GM19238 (cell line): Measurements from ENCODE around the gene METTL17.
"Not testable (repeated sequence)": the region's sequence is repeated elsewhere in the genome, so short reads cannot be mapped to it uniquely, and the experiment has no call there.

Source experiments
- DNase-seq: peaks from one replicate; pipeline ENCODE4 v3.0.0; 2011; ENCODE audit warnings: low spot score; ENCODE audit not compliant: insufficient read length

Gene METTL17, protein sequence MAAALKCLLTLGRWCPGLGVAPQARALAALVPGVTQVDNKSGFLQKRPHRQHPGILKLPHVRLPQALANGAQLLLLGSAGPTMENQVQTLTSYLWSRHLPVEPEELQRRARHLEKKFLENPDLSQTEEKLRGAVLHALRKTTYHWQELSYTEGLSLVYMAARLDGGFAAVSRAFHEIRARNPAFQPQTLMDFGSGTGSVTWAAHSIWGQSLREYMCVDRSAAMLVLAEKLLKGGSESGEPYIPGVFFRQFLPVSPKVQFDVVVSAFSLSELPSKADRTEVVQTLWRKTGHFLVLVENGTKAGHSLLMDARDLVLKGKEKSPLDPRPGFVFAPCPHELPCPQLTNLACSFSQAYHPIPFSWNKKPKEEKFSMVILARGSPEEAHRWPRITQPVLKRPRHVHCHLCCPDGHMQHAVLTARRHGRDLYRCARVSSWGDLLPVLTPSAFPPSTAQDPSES

DNA sequence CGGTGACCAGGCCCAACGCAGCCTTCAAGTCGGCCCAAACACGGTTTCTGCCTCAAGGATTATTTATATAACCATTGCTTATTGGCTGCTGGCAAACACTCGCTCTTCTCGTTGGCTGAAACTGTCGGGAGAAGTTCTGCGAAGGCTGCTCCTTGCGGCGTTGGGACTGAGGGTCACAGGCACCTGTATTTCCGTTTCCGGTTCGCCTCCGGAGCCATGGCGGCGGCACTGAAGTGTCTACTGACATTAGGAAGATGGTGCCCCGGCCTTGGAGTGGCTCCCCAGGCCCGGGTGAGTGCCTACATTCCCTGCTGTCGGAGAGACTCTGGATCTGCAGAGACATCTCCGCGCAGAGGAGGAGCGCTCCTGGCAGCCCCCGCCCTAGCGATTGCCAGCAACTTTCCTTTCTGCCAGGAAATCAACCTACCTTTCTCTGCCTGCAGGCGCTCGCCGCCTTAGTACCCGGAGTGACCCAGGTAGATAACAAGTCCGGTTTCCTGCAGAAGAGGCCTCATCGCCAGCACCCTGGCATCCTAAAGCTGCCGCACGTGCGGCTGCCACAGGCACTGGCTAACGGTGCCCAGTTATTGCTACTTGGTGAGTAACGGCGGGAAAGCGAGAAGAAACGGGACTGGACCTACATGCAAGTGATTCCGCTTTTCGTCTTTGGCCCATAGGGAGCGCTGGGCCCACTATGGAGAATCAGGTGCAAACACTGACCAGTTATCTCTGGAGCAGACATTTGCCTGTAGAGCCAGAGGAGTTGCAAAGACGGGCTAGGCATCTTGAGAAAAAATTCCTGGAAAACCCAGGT, at the start of gene METTL17:
METTL17 (plus strand) TSS at position 194 of the 814 bp plus-strand sequence; CDS start at position 217, 23 bp downstream.
- peak; percentile 85 for DNase-seq

- DNase-seq: not testable (repeated sequence)
These were observed 44.6 kb upstream of the METTL17 start for GRCh38 chr14:20945146-20945545.

DNA sequence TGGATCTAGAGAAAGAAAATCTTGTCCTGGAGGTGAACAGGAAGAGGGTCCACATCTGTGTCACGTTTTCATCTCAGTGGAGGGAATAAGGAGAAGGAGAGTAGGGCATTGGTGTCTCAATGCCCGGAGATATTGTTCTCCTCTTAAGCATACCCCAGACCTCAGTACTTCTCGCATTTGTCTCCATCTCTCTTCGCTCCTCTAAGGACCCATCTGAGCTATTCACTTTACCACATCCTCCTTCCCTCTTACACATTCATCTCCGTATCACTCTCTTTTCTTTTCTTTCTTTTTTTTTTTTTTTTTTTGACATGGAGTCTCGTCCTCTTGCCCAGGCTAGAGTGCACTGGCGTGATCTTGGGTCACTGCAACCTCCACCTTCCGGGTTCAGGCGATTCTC, 43.1 kb upstream of the METTL17 start:
- DNase-seq: not testable (repeated sequence)

GRCh38 chr14:20954736-20955537, 34.8 kb upstream of the METTL17 start, which contains the start of gene RNASE2:
RNASE2 (plus strand) TSS chr14:20955487; CDS start chr14:20955772, 285 bp downstream.
- DNase-seq: not testable (repeated sequence)

DNA sequence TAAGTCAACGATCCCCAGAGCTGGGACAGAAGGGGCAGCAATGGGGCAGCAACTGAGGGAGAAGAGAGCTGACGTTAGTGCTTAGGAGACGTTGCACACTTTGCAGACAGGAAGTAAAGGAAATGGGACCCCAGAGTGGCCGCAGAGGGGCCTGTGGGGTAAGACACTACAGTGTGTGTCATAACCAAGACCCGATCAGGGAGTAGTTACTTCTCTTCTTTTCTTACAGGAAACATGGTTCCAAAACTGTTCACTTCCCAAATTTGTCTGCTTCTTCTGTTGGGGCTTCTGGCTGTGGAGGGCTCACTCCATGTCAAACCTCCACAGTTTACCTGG, 34.3 kb upstream of the METTL17 start:
- not testable (repeated sequence) for DNase-seq

DNA sequence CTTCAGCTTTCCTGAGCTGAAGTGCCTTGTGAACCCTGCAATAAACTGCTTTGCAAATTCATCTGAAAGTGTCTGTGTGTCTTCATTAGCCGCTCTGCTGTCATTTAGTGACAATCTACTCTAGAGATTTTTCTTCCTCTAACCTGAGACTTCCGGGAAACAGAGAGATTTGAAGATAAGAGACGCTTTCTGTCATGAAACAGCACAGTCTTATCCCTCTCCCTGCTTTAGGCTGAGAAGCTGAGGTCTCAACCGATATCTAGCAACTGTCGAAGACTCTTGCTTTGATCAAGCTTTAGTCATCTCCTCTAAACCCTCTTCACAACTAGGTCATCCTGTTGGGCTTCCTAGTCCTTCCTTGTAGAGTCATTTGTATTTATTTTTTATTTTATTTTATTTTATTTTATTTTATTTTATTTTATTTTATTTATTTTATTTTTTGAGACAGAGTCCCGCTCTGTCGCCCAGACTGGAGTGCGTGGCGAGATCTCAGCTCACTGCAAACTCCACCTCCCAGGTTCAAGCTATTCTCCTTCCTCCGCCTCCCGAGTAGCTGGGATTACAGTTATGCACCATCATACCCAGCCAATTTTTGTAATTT, 33.3 kb upstream of the METTL17 start:
- no peak for DNase-seq

GRCh38 chr14:20958946-20959345, 30.8 kb upstream of the METTL17 start:
- not testable (repeated sequence) for DNase-seq

DNA sequence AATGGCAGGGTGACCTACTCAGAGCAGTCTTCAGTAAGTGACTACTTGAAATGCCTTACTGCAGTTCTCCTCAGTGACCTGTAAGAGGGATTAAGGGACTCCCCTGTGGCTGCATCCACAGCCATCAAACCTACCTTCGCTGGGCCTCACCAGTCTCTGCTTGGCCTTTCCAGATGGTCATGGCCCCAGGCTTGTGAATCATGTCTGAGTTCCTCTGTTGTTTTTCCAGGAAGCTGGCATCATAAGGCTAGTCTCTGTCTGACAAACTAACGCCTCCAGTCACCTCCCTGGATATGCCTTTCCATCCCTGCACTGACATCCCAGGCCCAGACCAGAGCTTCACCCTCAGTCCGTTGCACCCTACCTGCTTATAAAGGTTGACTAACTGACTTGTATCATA, 20.4 kb upstream of the METTL17 start:
- DNase-seq: no peak

DNA sequence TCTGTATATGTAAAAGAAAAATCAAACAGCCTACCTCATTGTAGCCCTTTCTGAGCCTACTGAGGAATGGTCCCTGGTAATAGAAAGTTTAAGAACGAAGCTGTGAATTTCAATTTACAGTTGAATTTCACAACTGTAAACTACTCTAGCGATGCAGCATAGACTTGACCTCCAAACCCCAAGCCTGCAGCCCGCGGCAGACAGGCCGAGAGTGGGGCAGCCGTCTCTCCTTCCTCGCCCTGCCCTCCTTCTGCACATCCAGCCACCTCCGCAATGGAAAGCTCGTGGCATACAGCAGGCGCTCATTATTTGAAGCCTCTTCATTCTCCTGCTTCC, 19.2 kb upstream of the METTL17 start:
- DNase-seq: no peak

GRCh38 chr14:20970983-20971704, 18.6 kb upstream of the METTL17 start:
- peak; percentile 77 for DNase-seq

DNA sequence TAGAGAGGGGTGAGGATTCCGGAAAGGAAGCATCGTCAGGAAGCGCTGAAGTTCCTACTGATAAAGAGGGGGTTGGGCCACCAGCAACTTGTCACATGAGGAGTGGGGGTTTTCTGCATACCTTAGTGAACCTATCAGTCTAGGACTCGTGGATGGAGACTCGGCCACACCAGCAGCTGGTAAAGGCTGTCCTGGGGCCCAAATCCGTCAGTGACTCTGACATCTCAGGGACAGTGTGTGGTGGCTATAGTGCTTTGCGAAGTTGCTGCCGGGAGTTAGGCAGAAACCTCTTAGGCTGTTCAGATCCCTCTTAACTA, 18.1 kb upstream of the METTL17 start:
- peak; percentile 10 for DNase-seq

DNA sequence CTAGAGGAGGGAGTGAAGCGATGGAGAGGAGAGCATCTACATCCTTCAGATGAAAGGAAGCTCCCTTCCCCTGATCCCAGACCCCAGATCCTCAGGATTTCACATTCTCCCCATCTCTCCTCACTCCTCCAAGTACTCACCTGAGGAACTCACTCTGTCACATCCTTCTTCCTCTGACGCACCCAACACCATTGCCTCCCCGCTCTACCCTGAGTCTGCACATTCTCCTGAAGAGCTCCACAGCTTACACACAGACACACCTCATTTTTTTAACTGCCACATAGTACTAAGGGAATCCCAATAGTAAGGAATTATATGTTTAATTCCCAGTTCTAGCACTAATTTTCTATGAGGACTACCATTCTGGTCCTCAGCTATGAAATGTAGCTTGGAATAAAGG, 16.3 kb upstream of the METTL17 start:
- DNase-seq: no peak

GRCh38 chr14:20976291-20976690, 13.5 kb upstream of the METTL17 start:
- DNase-seq: no peak

DNA sequence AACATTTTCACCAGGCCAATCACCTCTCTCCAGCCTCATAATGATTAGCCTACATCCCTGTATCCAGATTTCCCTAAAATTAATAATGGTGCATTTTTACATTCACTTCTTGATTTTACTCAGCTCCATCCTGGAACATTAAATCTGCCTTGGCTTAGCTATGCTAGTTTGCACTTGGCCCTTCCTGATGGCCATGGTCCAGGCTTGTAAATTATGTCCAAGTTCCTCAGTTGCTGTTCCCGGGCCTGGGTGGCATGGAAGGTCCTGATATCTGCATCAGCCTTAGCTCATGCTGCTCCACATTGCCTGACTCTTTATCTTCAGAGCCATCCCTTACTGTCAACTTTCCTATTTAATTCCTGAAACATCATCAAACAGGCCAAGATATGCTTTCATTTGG, 11.1 kb upstream of the METTL17 start:
- DNase-seq: no peak

GRCh38 chr14:20980906-20981305, 8.9 kb upstream of the METTL17 start:
- no peak for DNase-seq

DNA sequence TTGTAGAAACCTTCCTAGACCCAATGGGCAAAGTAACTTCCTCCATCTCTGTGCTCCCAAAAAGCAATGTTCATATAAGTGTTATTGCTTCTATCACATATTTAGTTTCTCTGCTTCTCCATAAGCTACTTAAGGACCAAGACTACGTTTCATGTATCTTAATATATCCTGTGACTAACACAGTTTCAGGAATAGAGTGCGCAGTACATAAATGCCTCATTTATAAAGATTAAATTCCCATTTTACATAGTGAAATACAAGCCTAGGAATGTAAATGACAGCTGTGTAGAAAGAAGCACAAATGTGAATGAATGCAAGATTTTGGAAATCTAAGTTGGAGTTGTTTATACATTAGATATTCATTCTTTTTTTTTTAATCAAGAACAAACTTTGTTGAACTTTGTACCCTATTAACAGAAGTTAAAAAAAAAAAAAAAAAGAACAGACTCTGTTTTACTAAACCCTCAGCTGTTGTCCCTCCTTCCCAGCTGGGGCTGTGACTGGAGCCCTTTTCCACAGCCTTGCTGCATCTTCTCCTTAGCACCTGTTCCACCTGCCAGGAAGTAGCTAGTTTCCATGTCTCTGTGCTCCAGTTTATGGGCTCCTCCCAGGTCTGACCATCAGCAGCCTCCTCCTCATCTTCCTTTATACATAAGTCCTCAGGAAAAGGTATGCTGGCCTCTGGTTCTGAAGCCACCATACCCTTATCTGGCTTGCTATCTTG, 7.0 kb upstream of the METTL17 start:
- no peak for DNase-seq

GRCh38 chr14:20985650-20986049, 4.1 kb upstream of the METTL17 start:
- not testable (repeated sequence) for DNase-seq

GRCh38 chr14:20986811-20987210, 3.0 kb upstream of the METTL17 start:
- no peak for DNase-seq

- DNase-seq: no peak
These were observed 886 bp upstream of the METTL17 start for GRCh38 chr14:20988717-20989470.

GRCh38 chr14:20989471-20989786, 351 bp upstream of the METTL17 start:
- DNase-seq: no peak
